ENCODE results near the gene XYLT1. TPM values are rescaled to one million over a fixed set of nuclear protein-coding genes. Genes with fewer than 3 reads are reported as not detected.

XYLT1 gene
- polyA plus RNA-seq, 1 donor (not counting 4 experiments of a cell fraction or from before 2014, with no cell fraction given): 4.4 TPM

- Histone ChIP-seq H2AFZ (ENCODE audit: control insufficient read depth, low read length) (no peak overlapping the region), H3K4me2 (ENCODE audit: control insufficient read depth, extremely low read depth, insufficient read depth, low read depth, low read length) (no peak overlapping the region), H3K27me3 (ENCODE audit: control insufficient read depth, extremely low read depth, insufficient read depth, low read length) (no peaks in the 10 kb centered on the region), H3K9ac (ENCODE audit: control insufficient read depth, extremely low read depth, insufficient read depth, low read length) (no peak overlapping the region), H3K4me3 (ENCODE audit: control insufficient read depth in 2 of 3, extremely low read depth in 1 of 3, insufficient read depth in 2 of 3, low read depth in 1 of 3, low read length in 3 of 3) (no peak overlapping the region), H3K4me1 (ENCODE audit: control insufficient read depth, extremely low read depth, insufficient read depth, low read length) (no peaks in the 10 kb centered on the region), H3K9me1 (ENCODE audit: control insufficient read depth, extremely low read depth, insufficient read depth, low read length) (no peaks in the 10 kb centered on the region), H3K79me2 (ENCODE audit: control insufficient read depth, insufficient read depth, low read length) (peaks cover 54% of the 10 kb centered on the region), H4K20me1 (ENCODE audit: control insufficient read depth, extremely low read depth, insufficient read depth, low read length) (no peaks in the 10 kb centered on the region), H3K36me3 (ENCODE audit: control insufficient read depth in 2 of 2, extremely low read depth in 1 of 2, insufficient read depth in 2 of 2, low read length in 2 of 2) (peaks cover 0 to 9% of the 10 kb centered on the region in 2 experiments), H3K9me3 (ENCODE audit: control insufficient read depth, low read depth, low read length) (no peaks in the 10 kb centered on the region), H3K27ac (ENCODE audit: control insufficient read depth, insufficient read depth, low read length) (no peak overlapping the region)
- TF ChIP-seq EZH2 (IDR thresholded peaks at IDR 0.05; ENCODE audit: low read length): no peak
- TF ChIP-seq, protein P1, sequence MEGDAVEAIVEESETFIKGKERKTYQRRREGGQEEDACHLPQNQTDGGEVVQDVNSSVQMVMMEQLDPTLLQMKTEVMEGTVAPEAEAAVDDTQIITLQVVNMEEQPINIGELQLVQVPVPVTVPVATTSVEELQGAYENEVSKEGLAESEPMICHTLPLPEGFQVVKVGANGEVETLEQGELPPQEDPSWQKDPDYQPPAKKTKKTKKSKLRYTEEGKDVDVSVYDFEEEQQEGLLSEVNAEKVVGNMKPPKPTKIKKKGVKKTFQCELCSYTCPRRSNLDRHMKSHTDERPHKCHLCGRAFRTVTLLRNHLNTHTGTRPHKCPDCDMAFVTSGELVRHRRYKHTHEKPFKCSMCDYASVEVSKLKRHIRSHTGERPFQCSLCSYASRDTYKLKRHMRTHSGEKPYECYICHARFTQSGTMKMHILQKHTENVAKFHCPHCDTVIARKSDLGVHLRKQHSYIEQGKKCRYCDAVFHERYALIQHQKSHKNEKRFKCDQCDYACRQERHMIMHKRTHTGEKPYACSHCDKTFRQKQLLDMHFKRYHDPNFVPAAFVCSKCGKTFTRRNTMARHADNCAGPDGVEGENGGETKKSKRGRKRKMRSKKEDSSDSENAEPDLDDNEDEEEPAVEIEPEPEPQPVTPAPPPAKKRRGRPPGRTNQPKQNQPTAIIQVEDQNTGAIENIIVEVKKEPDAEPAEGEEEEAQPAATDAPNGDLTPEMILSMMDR (optimal IDR thresholded peaks at IDR 0.05 in 1 of 3, IDR thresholded peaks at IDR 0.05 in 1 of 3, conservative IDR thresholded peaks at IDR 0.05 in 1 of 3; ENCODE audit: extremely low read depth in 1 of 3, insufficient read depth in 2 of 3, low read length in 3 of 3): no peak
- no peak for DNase-seq (ENCODE audit: low read depth, low spot score)
- dilution Hi-C loops (cut with MboI; ENCODE audit: extremely low pct_ligation_motif_present, low sequenced_read_pairs): no loop called here
- FAIRE-seq: no peak
Observed at GRCh38 chr16:17463335-17463734, 7.4 kb downstream of the XYLT1 start.

GRCh38 chr16:17461951-17462729 lies 8.6 kb downstream of the XYLT1 start:
- TF ChIP-seq EZH2 (IDR thresholded peaks at IDR 0.05; ENCODE audit: low read length): no peak
- TF ChIP-seq, protein P1 (optimal IDR thresholded peaks at IDR 0.05 in 1 of 3, IDR thresholded peaks at IDR 0.05 in 1 of 3, conservative IDR thresholded peaks at IDR 0.05 in 1 of 3; ENCODE audit: extremely low read depth in 1 of 3, insufficient read depth in 2 of 3, low read length in 3 of 3): no peak
- FAIRE-seq (no peak), DNase-seq (ENCODE audit: low read depth, low spot score) (no peak)
- Histone ChIP-seq H3K4me3 (ENCODE audit: control insufficient read depth in 2 of 3, extremely low read depth in 1 of 3, insufficient read depth in 2 of 3, low read depth in 1 of 3, low read length in 3 of 3) (no peak overlapping the region), H4K20me1 (ENCODE audit: control insufficient read depth, extremely low read depth, insufficient read depth, low read length) (no peaks in the 10 kb centered on the region), H3K27ac (ENCODE audit: control insufficient read depth, insufficient read depth, low read length) (no peak overlapping the region), H3K79me2 (ENCODE audit: control insufficient read depth, insufficient read depth, low read length) (peaks cover 45% of the 10 kb centered on the region), H2AFZ (ENCODE audit: control insufficient read depth, low read length) (no peak overlapping the region), H3K36me3 (ENCODE audit: control insufficient read depth in 2 of 2, extremely low read depth in 1 of 2, insufficient read depth in 2 of 2, low read length in 2 of 2) (peaks cover 0 to 9% of the 10 kb centered on the region in 2 experiments), H3K9me1 (ENCODE audit: control insufficient read depth, extremely low read depth, insufficient read depth, low read length) (no peaks in the 10 kb centered on the region), H3K4me2 (ENCODE audit: control insufficient read depth, extremely low read depth, insufficient read depth, low read depth, low read length) (no peak overlapping the region), H3K9me3 (ENCODE audit: control insufficient read depth, low read depth, low read length) (no peaks in the 10 kb centered on the region), H3K9ac (ENCODE audit: control insufficient read depth, extremely low read depth, insufficient read depth, low read length) (no peak overlapping the region), H3K4me1 (ENCODE audit: control insufficient read depth, extremely low read depth, insufficient read depth, low read length) (no peaks in the 10 kb centered on the region), H3K27me3 (ENCODE audit: control insufficient read depth, extremely low read depth, insufficient read depth, low read length) (no peaks in the 10 kb centered on the region)
- dilution Hi-C loops (cut with MboI; ENCODE audit: extremely low pct_ligation_motif_present, low sequenced_read_pairs): no loop called here
